Chondrocyte (in vitro differentiated cells): ENCODE results near the gene CEP170B. TPM values are rescaled to one million over a fixed set of nuclear protein-coding genes. Genes with fewer than 3 reads are reported as not detected.

ENCODE experiments used
- total RNA-seq: library from RNA; stranded (reverse); gene quantifications from 3 replicates; pipeline ENCODE4 v1.2.1, GENCODE V29; 2021

The CEP170B gene
- total RNA-seq, 1 donor from 2014 or later, result 39.2 TPM

Other genes with a start within 250 kb of the CEP170B start
- 117 to 152 TPM (median 121 TPM) in 3 replicates for gene INF2, start 175.7 kb upstream of the CEP170B start, total RNA-seq
- 7.1 to 9.9 TPM (median 7.9 TPM) in 3 replicates for gene ADSS1, start 141.0 kb upstream of the CEP170B start, total RNA-seq
- 47.0 to 54.9 TPM (median 47.4 TPM) in 3 replicates for gene SIVA1, start 112.1 kb upstream of the CEP170B start, total RNA-seq
- gene AKT1, start 69.5 kb upstream of the CEP170B start, total RNA-seq, result 143 to 158 TPM (median 156 TPM) in 3 replicates
- 2.1 to 2.8 TPM (median 2.6 TPM) in 3 replicates for gene ZBTB42, start 64.2 kb upstream of the CEP170B start, total RNA-seq
- 0.07 to 0.10 TPM in 2 of 3 replicates, not detected in the other for gene PLD4, start 59.6 kb downstream of the CEP170B start, total RNA-seq
- gene AHNAK2, start 113.1 kb downstream of the CEP170B start, total RNA-seq, result 271 to 361 TPM (median 274 TPM) in 3 replicates
- 6.0 to 6.3 TPM (median 6.3 TPM) in 3 replicates for gene CLBA1, start 120.5 kb downstream of the CEP170B start, total RNA-seq
- 15.6 to 18.8 TPM (median 18.0 TPM) in 3 replicates for gene CDCA4, start 155.8 kb downstream of the CEP170B start, total RNA-seq
- 0.23 to 0.48 TPM (median 0.30 TPM) in 3 replicates for gene GPR132, start 200.2 kb downstream of the CEP170B start, total RNA-seq